Naive thymus-derived CD4-positive, alpha-beta T cell (primary cell): ENCODE measurements around the gene RBFOX2. TPM values are rescaled to one million over a fixed set of nuclear protein-coding genes. Genes with fewer than 3 reads are reported as not detected.

ENCODE experiments used
- ATAC-seq: fragments of 150-1000 bp; cut with Tn5 transposase; 2 replicates; pipeline ENCODE4 v1.10.0; 2021; ENCODE audit warnings: mild to moderate bottlenecking, moderate library complexity
- CTCF ChIA-PET: fragments of 350-600 bp; sonication (Branson Sonifier 250); formaldehyde crosslinking; loops from one replicate; lab custom pipeline; 2021; ENCODE audit warnings: antibody characterized with exemption; lab: Charles Lee
- POLR2A ChIA-PET: fragments of 350-600 bp; sonication (Branson Sonifier 250); formaldehyde crosslinking; loops from one replicate; lab custom pipeline; 2021; ENCODE audit warnings: antibody characterized with exemption, inconsistent platforms; lab: Charles Lee
- DNase-seq, 9 donors: peaks; one replicate each; pipeline versions ENCODE4 v3.0.0 to v3.0.0-alpha.2; 2020 to 2022; ENCODE audit warnings: mixed read lengths in 1 of 9
- H3K27ac ChIP-seq: one replicate; pipeline ENCODE4 v1.7.0; 2013; ENCODE audit warnings: mild to moderate bottlenecking, low read depth, low read length, moderate library complexity
- H3K27me3 ChIP-seq, 2 donors: one replicate each; pipeline ENCODE4 v1.7.0; 2013; ENCODE audit warnings: low read length in 2 of 2, mild to moderate bottlenecking in 2 of 2, moderate library complexity in 2 of 2; ENCODE audit not compliant: control insufficient read depth in 2 of 2, insufficient read depth in 2 of 2
- H3K36me3 ChIP-seq, 3 experiments: 1 replicate in 2 of 3; 2 replicates in 1 of 3; pipeline ENCODE4 v1.7.0; 2013; ENCODE audit warnings: low read length in 3 of 3, mild to moderate bottlenecking in 3 of 3, moderate library complexity in 1 of 3; ENCODE audit not compliant: insufficient read depth in 3 of 3, control insufficient read depth in 2 of 3
- H3K4me1 ChIP-seq, 2 donors: one replicate each; pipeline ENCODE4 v1.7.0; 2013; ENCODE audit warnings: low read length in 2 of 2, mild to moderate bottlenecking in 2 of 2, moderate library complexity in 1 of 2; ENCODE audit not compliant: control insufficient read depth in 2 of 2, insufficient read depth in 2 of 2
- H3K4me3 ChIP-seq: 2 replicates; pipeline ENCODE4 v1.7.0; 2013; ENCODE audit warnings: mild to moderate bottlenecking, low read length
- H3K9me3 ChIP-seq, 3 experiments: 1 replicate in 2 of 3; 2 replicates in 1 of 3; pipeline ENCODE4 v1.7.0; 2013; ENCODE audit warnings: low read length in 3 of 3; ENCODE audit not compliant: control insufficient read depth in 2 of 3
- H3K27ac Mint-ChIP-seq, 9 donors: one replicate each; pipeline ENCODE4 v1.8.0; 2020 to 2022; ENCODE audit warnings: mixed read lengths in 9 of 9, mild to moderate bottlenecking in 8 of 9, moderate library complexity in 5 of 9, inconsistent platforms in 2 of 9
- H3K27me3 Mint-ChIP-seq, 5 donors: one replicate each; pipeline ENCODE4 v1.8.0; 2021 to 2022; ENCODE audit warnings: mixed read lengths in 5 of 5, mild to moderate bottlenecking in 1 of 5
- H3K36me3 Mint-ChIP-seq, 5 donors: one replicate each; pipeline ENCODE4 v1.8.0; 2020 to 2022; ENCODE audit warnings: mixed read lengths in 5 of 5, mild to moderate bottlenecking in 3 of 5, inconsistent platforms in 1 of 5
- H3K4me1 Mint-ChIP-seq, 7 donors: one replicate each; pipeline ENCODE4 v1.8.0; 2020 to 2022; ENCODE audit warnings: mixed read lengths in 7 of 7, mild to moderate bottlenecking in 3 of 7, inconsistent platforms in 1 of 7
- H3K4me3 Mint-ChIP-seq, 10 donors: one replicate each; pipeline ENCODE4 v1.8.0; 2020 to 2022; ENCODE audit warnings: mild to moderate bottlenecking in 10 of 10, mixed read lengths in 10 of 10, moderate library complexity in 6 of 10, inconsistent platforms in 2 of 10
- H3K9me3 Mint-ChIP-seq, 11 donors: one replicate each; pipeline ENCODE4 v1.8.0; 2020 to 2022; ENCODE audit warnings: mixed read lengths in 11 of 11, mild to moderate bottlenecking in 4 of 11, inconsistent platforms in 1 of 11, moderate library complexity in 1 of 11
- intact Hi-C, 2 donors: fragments of 100-400 bp; cut with micrococcal nuclease; formaldehyde crosslinking; loops; one replicate each; pipeline ENCODE4 v1.15.1; 2023
- polyA plus RNA-seq, 2 donors: library from polyadenylated mRNA; unstranded; fragments of 300-500 nt; fragmentation: Illumina TruSeq; gene quantifications; one replicate each; pipeline ENCODE4 v1.2.3, GENCODE V29; 2021
- total RNA-seq, 6 experiments: library from RNA in 5 of 6; stranded (reverse) in 5 of 6; gene quantifications; 1 replicate in 5 of 6; 2 replicates in 1 of 6; pipeline ENCODE4 v1.2.3 and lab custom pipeline; 2021 to 2026

The RBFOX2 gene
- total and polyA plus RNA-seq, 7 experiments from 2014 or later: 0.39 to 1.7 (median 1.1) TPM

GRCh38 chr22:35921777-35922176 lies 106.8 kb downstream of the RBFOX2 start:
- H3K4me3 Mint-ChIP-seq: no peak overlapping the region
- H3K27me3 ChIP-seq: no peaks in the 10 kb centered on the region

GRCh38 chr22:35921044-35921443 lies 107.6 kb downstream of the RBFOX2 start:
- intact Hi-C loops: loop anchor here (1.0 to 5.0 kb wide), 4 partner anchors 201 to 571 kb away; no protein-coding TSS in a partner anchor
- no peak overlapping the region for H3K4me3 ChIP-seq
- no peak for ATAC-seq

More at GRCh38 chr22:35921777-35922176, 106.8 kb downstream of the RBFOX2 start:
- Mint-ChIP-seq H3K27me3 (peaks cover 0 to 4% (median 0%) of the 10 kb centered on the region in 5 donors), H3K36me3 (no peaks in the 10 kb centered on the region), H3K27ac (peak overlapping the region in 1 of 9 donors; percentile 4), H3K4me1 (peaks cover 0 to 5% (median 0%) of the 10 kb centered on the region in 7 donors), H3K9me3 (no peaks in the 10 kb centered on the region)
- intact Hi-C loops: loop anchor here (1.0 to 5.0 kb wide), 4 partner anchors 201 to 571 kb away; no protein-coding TSS in a partner anchor
- ChIA-PET CTCF (interaction anchor here (0.5 to 2.0 kb wide), 3 partner anchors 104 to 294 kb away, joined by 3 to 8 read pairs (median 3); no protein-coding TSS in a partner anchor), POLR2A (no interaction called here)
- Histone ChIP-seq H3K9me3 (no peaks in the 10 kb centered on the region), H3K4me3 (no peak overlapping the region), H3K4me1 (no peaks in the 10 kb centered on the region), H3K27ac (no peak overlapping the region), H3K36me3 (no peaks in the 10 kb centered on the region)
- DNase-seq: peak in 6 of 9 donors; percentile 21 to 36 (median 30)
- peak; percentile 49 for ATAC-seq

GRCh38 chr22:35919002-35919542 lies 109.6 kb downstream of the RBFOX2 start:
- Mint-ChIP-seq H3K36me3 (no peaks in the 10 kb centered on the region), H3K9me3 (no peaks in the 10 kb centered on the region), H3K27ac (no peak overlapping the region), H3K4me3 (no peak overlapping the region), H3K4me1 (peaks cover 13 to 26% (median 20%) of the 10 kb centered on the region in 7 donors), H3K27me3 (peaks cover 0 to 10% (median 0%) of the 10 kb centered on the region in 5 donors)
- CTCF ChIA-PET: no interaction called here
- Histone ChIP-seq H3K4me1 (peaks cover 0 to 5% of the 10 kb centered on the region in 2 donors), H3K4me3 (no peak overlapping the region), H3K9me3 (no peaks in the 10 kb centered on the region), H3K27ac (no peak overlapping the region), H3K36me3 (no peaks in the 10 kb centered on the region), H3K27me3 (no peaks in the 10 kb centered on the region)
- ATAC-seq (no peak), DNase-seq (no peak)
- intact Hi-C loops: no loop called here
- POLR2A ChIA-PET: no interaction called here

More at GRCh38 chr22:35921044-35921443, 107.6 kb downstream of the RBFOX2 start:
- DNase-seq: no peak
- Mint-ChIP-seq H3K4me3 (no peak overlapping the region), H3K27ac (no peak overlapping the region), H3K36me3 (no peaks in the 10 kb centered on the region), H3K9me3 (no peaks in the 10 kb centered on the region), H3K4me1 (peaks cover 0 to 7% (median under 1%) of the 10 kb centered on the region in 7 donors), H3K27me3 (peaks cover 0 to 4% (median 0%) of the 10 kb centered on the region in 5 donors)
- no peaks in the 10 kb centered on the region for H3K9me3 ChIP-seq
- no peaks in the 10 kb centered on the region for H3K36me3 ChIP-seq
- CTCF ChIA-PET: interaction anchor here (0.5 to 0.8 kb wide), 2 partner anchors 151 to 311 kb away, joined by 3 read pairs; no protein-coding TSS in a partner anchor
- H3K4me1 ChIP-seq: no peaks in the 10 kb centered on the region
- no peaks in the 10 kb centered on the region for H3K27me3 ChIP-seq
- no peak overlapping the region for H3K27ac ChIP-seq
- POLR2A ChIA-PET: no interaction called here

GRCh38 chr22:35918456-35918855 lies 110.2 kb downstream of the RBFOX2 start:
- Mint-ChIP-seq H3K27ac (no peak overlapping the region), H3K4me1 (peaks cover 13 to 27% (median 21%) of the 10 kb centered on the region in 7 donors), H3K36me3 (no peaks in the 10 kb centered on the region), H3K9me3 (no peaks in the 10 kb centered on the region), H3K27me3 (peaks cover 0 to 14% (median 5%) of the 10 kb centered on the region in 5 donors), H3K4me3 (no peak overlapping the region)
- H3K4me3 ChIP-seq: no peak overlapping the region
- ChIA-PET CTCF (no interaction called here), POLR2A (no interaction called here)
- no peaks in the 10 kb centered on the region for H3K9me3 ChIP-seq
- peaks cover 0 to 5% of the 10 kb centered on the region in 2 donors for H3K4me1 ChIP-seq
- H3K27ac ChIP-seq: no peak overlapping the region
- no peak for DNase-seq
- no peaks in the 10 kb centered on the region for H3K27me3 ChIP-seq
- no peak for ATAC-seq
- no peaks in the 10 kb centered on the region for H3K36me3 ChIP-seq
- intact Hi-C loops: no loop called here

GRCh38 chr22:35917651-35918050 lies 111.0 kb downstream of the RBFOX2 start:
- H3K4me3 Mint-ChIP-seq: no peak overlapping the region
- no peaks in the 10 kb centered on the region for H3K36me3 Mint-ChIP-seq
- ChIA-PET CTCF (no interaction called here), POLR2A (no interaction called here)
- peak overlapping the region in 1 of 9 donors; percentile 6 for H3K27ac Mint-ChIP-seq
- Histone ChIP-seq H3K4me3 (no peak overlapping the region), H3K27me3 (no peaks in the 10 kb centered on the region), H3K36me3 (no peaks in the 10 kb centered on the region), H3K4me1 (peaks cover 0 to 5% of the 10 kb centered on the region in 2 donors), H3K9me3 (no peaks in the 10 kb centered on the region), H3K27ac (no peak overlapping the region)
- H3K4me1 Mint-ChIP-seq: peaks cover 13 to 27% (median 21%) of the 10 kb centered on the region in 7 donors
- intact Hi-C loops: no loop called here
- ATAC-seq (no peak), DNase-seq (no peak)
- H3K9me3 Mint-ChIP-seq: no peaks in the 10 kb centered on the region
- peaks cover 0 to 14% (median 5%) of the 10 kb centered on the region in 5 donors for H3K27me3 Mint-ChIP-seq

GRCh38 chr22:35915477-35916013 lies 113.1 kb downstream of the RBFOX2 start:
- CTCF ChIA-PET: no interaction called here
- H3K4me3 ChIP-seq: no peak overlapping the region
- H3K4me3 Mint-ChIP-seq: peak overlapping the region; percentile 10 to 84 (median 76)

More at GRCh38 chr22:35915477-35916013, 113.1 kb downstream of the RBFOX2 start:
- no peaks in the 10 kb centered on the region for H3K36me3 Mint-ChIP-seq
- POLR2A ChIA-PET: no interaction called here
- ATAC-seq: no peak
- peaks cover 0 to 14% (median 5%) of the 10 kb centered on the region in 5 donors for H3K27me3 Mint-ChIP-seq
- H3K9me3 Mint-ChIP-seq: no peaks in the 10 kb centered on the region
- Histone ChIP-seq H3K9me3 (no peaks in the 10 kb centered on the region), H3K4me1 (peaks cover 0 to 5% of the 10 kb centered on the region in 2 donors), H3K27me3 (no peaks in the 10 kb centered on the region), H3K27ac (no peak overlapping the region), H3K36me3 (no peaks in the 10 kb centered on the region)
- H3K27ac Mint-ChIP-seq: peak overlapping the region in 8 of 9 donors; percentile 1 to 83 (median 60)
- no peak for DNase-seq
- H3K4me1 Mint-ChIP-seq: peaks cover 13 to 21% (median 19%) of the 10 kb centered on the region in 7 donors
- intact Hi-C loops: no loop called here
